SW480 (cell line): Measurements from ENCODE around the gene CRACR2B.

Experiments
- DNase-seq: peaks from one replicate; pipeline ENCODE4 v3.0.0-alpha.2; 2016; ENCODE audit warnings: low spot score

The CRACR2B gene

DNA sequence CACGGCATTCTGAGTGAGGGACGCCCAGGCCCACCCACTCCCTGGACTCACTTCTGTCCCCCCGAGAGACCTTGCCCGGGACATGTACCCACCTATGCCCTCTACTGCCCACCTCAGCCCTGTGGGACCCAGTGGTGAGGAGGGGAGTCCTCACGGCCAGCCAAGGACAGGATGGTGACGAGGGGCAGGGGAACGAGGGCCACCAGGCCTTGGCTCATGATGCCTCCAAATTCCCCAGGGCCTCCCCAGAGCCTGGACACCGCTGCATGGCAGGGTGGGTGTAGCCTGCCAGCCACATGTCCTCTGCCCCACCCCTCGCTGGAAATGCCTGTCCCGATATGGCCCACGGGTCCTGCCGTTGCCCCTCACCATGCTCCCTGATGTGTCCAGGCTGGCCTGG, 41.1 kb downstream of the CRACR2B start:
- no peak for DNase-seq

DNA sequence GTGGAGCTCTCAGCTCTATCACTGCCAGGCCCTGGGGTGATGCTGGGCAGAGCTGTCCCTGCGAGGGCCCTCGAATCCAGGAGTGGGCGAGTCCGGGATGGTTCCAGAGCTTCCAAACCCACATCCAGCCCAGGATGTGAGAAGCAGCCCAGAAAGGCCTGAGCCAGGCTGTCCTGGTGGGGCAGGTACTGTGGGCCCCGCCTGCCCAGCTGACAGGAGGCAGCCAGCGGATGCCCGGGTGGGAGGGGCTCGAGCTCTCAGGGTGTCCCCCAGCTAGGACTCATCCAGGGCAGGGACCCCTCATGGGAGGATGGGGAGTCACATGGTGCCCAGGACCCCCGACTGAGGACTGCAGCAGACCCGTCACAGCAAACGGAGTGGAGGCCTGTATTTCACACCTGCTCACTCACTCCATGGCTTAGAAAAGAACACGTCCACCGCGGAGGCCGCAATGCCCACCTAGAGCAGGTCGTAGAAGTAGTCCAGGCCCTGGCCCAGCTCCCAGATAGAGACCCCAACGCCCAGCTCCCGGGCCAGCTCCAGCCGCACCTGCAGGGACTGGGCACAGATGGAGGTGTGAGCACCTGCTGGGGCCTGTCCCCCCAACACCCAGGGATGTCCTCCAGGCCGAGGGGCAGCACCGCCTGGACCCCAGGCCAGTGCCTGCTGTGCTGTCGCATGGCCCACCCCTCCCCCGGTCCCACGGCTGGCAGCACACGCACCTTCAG, 41.8 kb downstream of the CRACR2B start:
- DNase-seq: no peak

GRCh38 chr11:870127-870413, 42.4 kb downstream of the CRACR2B start:
- no peak for DNase-seq

GRCh38 chr11:870418-870817, 42.7 kb downstream of the CRACR2B start:
- no peak for DNase-seq

GRCh38 chr11:871472-871871, 43.8 kb downstream of the CRACR2B start:
- DNase-seq: no peak

- no peak for DNase-seq
Observed at GRCh38 chr11:872799-873198, 45.1 kb downstream of the CRACR2B start.

GRCh38 chr11:873706-874105, 46.0 kb downstream of the CRACR2B start:
- no peak for DNase-seq

GRCh38 chr11:875203-875602, 47.5 kb downstream of the CRACR2B start:
- DNase-seq: no peak

DNA sequence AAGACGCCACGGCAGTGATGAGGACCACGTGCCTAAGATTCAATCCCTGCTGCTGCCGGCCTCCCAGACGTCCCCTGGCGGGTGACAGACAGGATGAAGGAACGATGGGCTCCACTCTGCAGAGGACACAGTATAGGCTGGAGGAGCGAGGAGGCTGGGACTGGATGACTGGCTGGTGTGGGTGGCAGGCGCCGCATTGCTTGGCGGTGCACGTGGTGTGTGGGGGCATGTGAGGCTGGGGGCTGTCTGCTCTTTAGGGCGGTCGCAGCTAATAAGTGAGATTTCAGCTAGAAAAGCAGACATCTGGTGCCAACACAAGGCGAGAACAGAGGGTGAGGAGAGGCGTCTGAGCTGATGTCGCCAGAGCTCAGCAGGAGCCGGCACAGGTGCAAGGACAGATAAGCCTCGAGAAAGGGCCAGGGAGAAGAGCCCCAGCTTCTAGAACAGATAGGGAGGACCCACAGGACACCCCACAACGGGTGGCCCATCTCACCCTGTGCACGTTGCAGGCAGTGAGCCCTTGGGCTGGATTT, 48.1 kb downstream of the CRACR2B start:
- no peak for DNase-seq

DNA sequence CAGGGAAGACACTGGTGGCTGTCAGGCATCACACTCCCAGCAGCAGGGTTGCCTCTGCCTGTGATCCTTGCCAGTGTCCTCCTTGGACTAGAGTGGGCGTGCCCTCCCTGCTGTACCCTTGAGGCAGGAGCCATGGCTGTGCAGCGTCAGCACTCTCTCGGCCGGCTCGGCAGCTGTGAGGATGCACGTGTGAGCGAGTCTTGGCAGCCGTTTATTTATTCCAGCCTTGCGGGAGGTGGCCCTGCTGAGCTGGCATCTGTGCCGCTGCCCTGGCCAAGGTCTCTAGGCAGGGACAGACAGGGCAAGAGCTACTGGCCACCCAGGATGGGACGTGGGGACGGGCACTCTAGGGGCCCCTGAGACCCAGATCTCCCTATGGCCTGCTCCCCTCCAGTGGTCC, 48.8 kb downstream of the CRACR2B start:
- no peak for DNase-seq

DNA sequence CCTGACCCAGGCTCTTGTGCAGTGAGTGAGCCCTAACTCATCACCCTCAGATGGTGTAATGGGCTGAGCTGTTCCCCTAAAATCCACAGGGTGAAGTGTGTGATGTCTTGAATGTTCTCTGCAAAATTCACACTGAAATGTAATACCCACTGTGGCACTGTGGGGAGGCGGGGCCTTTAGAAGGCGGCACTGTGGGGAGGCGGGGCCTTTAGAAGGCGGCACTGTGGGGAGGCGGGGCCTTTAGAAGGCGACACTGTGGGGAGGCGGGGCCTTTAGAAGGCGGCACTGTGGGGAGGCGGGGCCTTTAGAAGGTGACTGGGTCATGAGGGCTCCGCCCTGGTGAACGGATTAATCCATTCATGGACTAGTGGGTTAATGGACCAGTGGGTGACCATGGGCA, 49.8 kb downstream of the CRACR2B start:
- no peak for DNase-seq

GRCh38 chr11:880447-880846, 52.7 kb downstream of the CRACR2B start:
- DNase-seq: no peak
